ENCODE measurements around the gene AOPEP.

GRCh38 chr9:94754976-94755475 is 28.5 kb downstream of the AOPEP start:
- TF ChIP-seq CTCF (IDR thresholded peaks at IDR 0.05; ENCODE audit: insufficient read depth, low read length, poor library complexity, severe bottlenecking) (no peak), EZH2phosphoT487 (conservative IDR thresholded peaks at IDR 0.05; ENCODE audit: low read length) (no peak)

All from SU-DHL-6 (cell line).